ENCODE data around the gene CCNQ.

GRCh38 chrX:153646620-153647373 is 47.9 kb upstream of the CCNQ start, which contains the start of gene DUSP9:
- TF ChIP-seq RELB (IDR thresholded peaks at IDR 0.05; ENCODE audit: low read depth), result no peak
- no peak for TF ChIP-seq ZZZ3 (IDR thresholded peaks at IDR 0.05; ENCODE audit: control insufficient read depth, insufficient read length, low read depth)
- no peak for TF ChIP-seq NFIC (IDR thresholded peaks at IDR 0.05; ENCODE audit: low read depth, low read length)
- TF ChIP-seq POLR2AphosphoS5 (IDR thresholded peaks at IDR 0.05; ENCODE audit: low read length), result no peak
- TF ChIP-seq RELA (IDR thresholded peaks at IDR 0.05; ENCODE audit: borderline replicate concordance, partially characterized antibody), result no peak
- no peak for TF ChIP-seq ZBTB33 (IDR thresholded peaks at IDR 0.05)
- no peak for TF ChIP-seq POLR2A (IDR thresholded peaks at IDR 0.05; ENCODE audit: low read depth, low read length)
- no peak for TF ChIP-seq EZH2 (IDR thresholded peaks at IDR 0.05; ENCODE audit: borderline replicate concordance, control insufficient read depth, low read depth, low read length)

Data from GM12878 (cell line).